DOHH2 (cell line): ENCODE results near the gene MAN2A1.

Experiments used
- EZH2phosphoT487 ChIP-seq: fragments of 200-600 bp; sonication (generic); IDR thresholded peaks from 2 replicates; pipeline ENCODE4 v1.6.1; 2017; ENCODE audit warnings: borderline replicate concordance, mild to moderate bottlenecking, antibody characterized with exemption, low read length, moderate library complexity, mixed read lengths
- TF ChIP-seq, protein P1 (sequence below): fragments of 200-600 bp; sonication (generic); IDR thresholded peaks from one replicate; pipeline ENCODE4 v1.5.1; 2014; ENCODE audit warnings: antibody characterized with exemption, mild to moderate bottlenecking, low read depth, low read length; ENCODE audit not compliant: poor library complexity, severe bottlenecking

DNA sequence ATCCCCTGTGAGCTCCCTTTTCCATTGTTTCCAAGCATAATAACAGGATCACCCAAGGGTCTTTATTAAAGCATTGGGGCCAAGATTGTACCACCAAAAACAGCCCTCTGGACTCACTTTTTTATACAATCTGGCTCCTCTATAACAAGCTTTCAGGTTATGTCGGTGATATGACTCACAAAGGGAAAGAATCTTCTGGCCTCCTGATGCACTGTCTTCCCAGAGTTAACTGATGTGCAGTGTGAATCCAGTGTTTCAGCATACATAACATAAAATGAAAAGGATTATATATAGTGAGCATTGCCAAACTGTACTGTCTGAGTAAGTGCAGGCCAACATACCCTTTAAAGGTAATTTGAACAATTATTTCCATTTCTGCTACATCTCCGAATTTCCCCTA is 33.9 kb upstream of the MAN2A1 start:
- TF ChIP-seq, protein P1, sequence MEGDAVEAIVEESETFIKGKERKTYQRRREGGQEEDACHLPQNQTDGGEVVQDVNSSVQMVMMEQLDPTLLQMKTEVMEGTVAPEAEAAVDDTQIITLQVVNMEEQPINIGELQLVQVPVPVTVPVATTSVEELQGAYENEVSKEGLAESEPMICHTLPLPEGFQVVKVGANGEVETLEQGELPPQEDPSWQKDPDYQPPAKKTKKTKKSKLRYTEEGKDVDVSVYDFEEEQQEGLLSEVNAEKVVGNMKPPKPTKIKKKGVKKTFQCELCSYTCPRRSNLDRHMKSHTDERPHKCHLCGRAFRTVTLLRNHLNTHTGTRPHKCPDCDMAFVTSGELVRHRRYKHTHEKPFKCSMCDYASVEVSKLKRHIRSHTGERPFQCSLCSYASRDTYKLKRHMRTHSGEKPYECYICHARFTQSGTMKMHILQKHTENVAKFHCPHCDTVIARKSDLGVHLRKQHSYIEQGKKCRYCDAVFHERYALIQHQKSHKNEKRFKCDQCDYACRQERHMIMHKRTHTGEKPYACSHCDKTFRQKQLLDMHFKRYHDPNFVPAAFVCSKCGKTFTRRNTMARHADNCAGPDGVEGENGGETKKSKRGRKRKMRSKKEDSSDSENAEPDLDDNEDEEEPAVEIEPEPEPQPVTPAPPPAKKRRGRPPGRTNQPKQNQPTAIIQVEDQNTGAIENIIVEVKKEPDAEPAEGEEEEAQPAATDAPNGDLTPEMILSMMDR: no peak
- TF ChIP-seq EZH2phosphoT487: no peak
